Adipocyte (in vitro differentiated cells): Measurements from ENCODE around the gene MRGPRF.
A peak's percentile ranks its signal among the peaks of the same experiment; 100 is the strongest.

Experiments
- DNase-seq: peaks from one replicate; pipeline ENCODE4 v3.0.0-alpha.2; 2015; ENCODE audit warnings: low read depth
- H3K27me3 ChIP-seq: replicated peaks from 2 replicates; pipeline ENCODE4 v1.7.0; 2013; ENCODE audit warnings: mild to moderate bottlenecking, low read length, moderate library complexity; ENCODE audit not compliant: control insufficient read depth, insufficient read depth
- H3K36me3 ChIP-seq: 2 replicates; pipeline ENCODE4 v1.7.0; 2013; ENCODE audit warnings: low read length, mild to moderate bottlenecking, moderate library complexity; ENCODE audit not compliant: control insufficient read depth, insufficient read depth, severe bottlenecking
- H3K4me1 ChIP-seq: 2 replicates; pipeline ENCODE4 v1.7.0; 2013; ENCODE audit warnings: mild to moderate bottlenecking, low read length, moderate library complexity; ENCODE audit not compliant: control insufficient read depth, insufficient read depth
- H3K4me3 ChIP-seq: 2 replicates; pipeline ENCODE4 v1.7.0; 2013; ENCODE audit warnings: mild to moderate bottlenecking, low read length, moderate library complexity
- H3K9ac ChIP-seq: 2 replicates; pipeline ENCODE4 v1.7.0; 2013; ENCODE audit warnings: mild to moderate bottlenecking, low read length, moderate library complexity
- H3K9me3 ChIP-seq: 2 replicates; pipeline ENCODE4 v1.7.0; 2013; ENCODE audit warnings: mild to moderate bottlenecking, low read length, moderate library complexity; ENCODE audit not compliant: control insufficient read depth

MRGPRF gene

GRCh38 chr11:69014084-69014851 is 1.2 kb upstream of the MRGPRF start:
- no peaks in the 10 kb centered on the region for H3K36me3 ChIP-seq
- H3K9me3 ChIP-seq, result no peaks in the 10 kb centered on the region
- no peak overlapping the region for H3K4me3 ChIP-seq
- peaks cover 50% of the 10 kb centered on the region for H3K4me1 ChIP-seq
- peak; percentile 30 for DNase-seq
- no peaks in the 10 kb centered on the region for H3K27me3 ChIP-seq
- peak overlapping the region; percentile 52 for H3K9ac ChIP-seq

- Histone ChIP-seq H3K36me3 (no peaks in the 10 kb centered on the region), H3K27me3 (no peaks in the 10 kb centered on the region), H3K9ac (peak overlapping the region; percentile 92), H3K4me3 (peak overlapping the region; percentile 85), H3K4me1 (peaks cover 62% of the 10 kb centered on the region), H3K9me3 (no peaks in the 10 kb centered on the region)
- DNase-seq, result peak; percentile 70
Measured at GRCh38 chr11:69012092-69013008, 696 bp downstream of the MRGPRF start.

GRCh38 chr11:69011624-69012091 is 1.4 kb downstream of the MRGPRF start:
- no peak for DNase-seq
- no peaks in the 10 kb centered on the region for H3K27me3 ChIP-seq
- H3K36me3 ChIP-seq, result peaks cover 2% of the 10 kb centered on the region
- H3K9ac ChIP-seq, result peak overlapping the region; percentile 92
- H3K4me1 ChIP-seq, result peaks cover 68% of the 10 kb centered on the region
- peak overlapping the region; percentile 85 for H3K4me3 ChIP-seq
- no peaks in the 10 kb centered on the region for H3K9me3 ChIP-seq

- Histone ChIP-seq H3K4me3 (peak overlapping the region; percentile 85), H3K27me3 (no peaks in the 10 kb centered on the region), H3K9me3 (no peaks in the 10 kb centered on the region), H3K9ac (peak overlapping the region; percentile 92), H3K4me1 (peaks cover 68% of the 10 kb centered on the region), H3K36me3 (peaks cover 2% of the 10 kb centered on the region)
- DNase-seq, result peak; percentile 97
Measured at GRCh38 chr11:69010964-69011623, 2.0 kb downstream of the MRGPRF start.

GRCh38 chr11:69010361-69010891 is 2.6 kb downstream of the MRGPRF start:
- H3K4me3 ChIP-seq, result peak overlapping the region; percentile 76
- no peaks in the 10 kb centered on the region for H3K9me3 ChIP-seq
- peak overlapping the region; percentile 92 for H3K9ac ChIP-seq
- no peaks in the 10 kb centered on the region for H3K27me3 ChIP-seq
- peaks cover 7% of the 10 kb centered on the region for H3K36me3 ChIP-seq
- peak; percentile 42 for DNase-seq
- peaks cover 68% of the 10 kb centered on the region for H3K4me1 ChIP-seq

- H3K4me1 ChIP-seq, result peaks cover 67% of the 10 kb centered on the region
- no peaks in the 10 kb centered on the region for H3K27me3 ChIP-seq
- peaks cover 15% of the 10 kb centered on the region for H3K36me3 ChIP-seq
- peak overlapping the region; percentile 92 for H3K9ac ChIP-seq
- H3K4me3 ChIP-seq, result peak overlapping the region; percentile 76
- H3K9me3 ChIP-seq, result no peaks in the 10 kb centered on the region
- DNase-seq, result peak; percentile 7
Measured at GRCh38 chr11:69009441-69010211, 3.4 kb downstream of the MRGPRF start.

- Histone ChIP-seq H3K4me3 (peak overlapping the region; percentile 55), H3K4me1 (peaks cover 60% of the 10 kb centered on the region), H3K27me3 (no peaks in the 10 kb centered on the region), H3K9me3 (no peaks in the 10 kb centered on the region), H3K36me3 (peaks cover 19% of the 10 kb centered on the region), H3K9ac (peak overlapping the region; percentile 92)
- DNase-seq, result peak; percentile 99
Measured at GRCh38 chr11:69008737-69009440, 4.2 kb downstream of the MRGPRF start.

- DNase-seq, result peak; percentile 32
- peak overlapping the region; percentile 92 for H3K9ac ChIP-seq
- peaks cover 55% of the 10 kb centered on the region for H3K4me1 ChIP-seq
Measured at GRCh38 chr11:69007975-69008381, 5.1 kb downstream of the MRGPRF start.

GRCh38 chr11:69006816-69007215 is 6.2 kb downstream of the MRGPRF start:
- Histone ChIP-seq H3K27me3 (no peaks in the 10 kb centered on the region), H3K4me3 (no peak overlapping the region), H3K9ac (peak overlapping the region; percentile 92), H3K9me3 (no peaks in the 10 kb centered on the region), H3K36me3 (peaks cover 19% of the 10 kb centered on the region), H3K4me1 (peaks cover 55% of the 10 kb centered on the region)
- DNase-seq, result no peak

More at GRCh38 chr11:69007975-69008381, 5.1 kb downstream of the MRGPRF start:
- Histone ChIP-seq H3K4me3 (peak overlapping the region; percentile 55), H3K27me3 (no peaks in the 10 kb centered on the region), H3K9me3 (no peaks in the 10 kb centered on the region), H3K36me3 (peaks cover 19% of the 10 kb centered on the region)
